GM12878 (cell line): ENCODE measurements around the gene TSPAN5. TPM values are rescaled to one million over a fixed set of nuclear protein-coding genes. Genes with fewer than 3 reads are reported as not detected.
A peak's percentile ranks its signal among the peaks of the same experiment; 100 is the strongest.

ENCODE experiments used
- ATAC-seq: fragments of 200-7000 bp; cut with Tn5 transposase; 3 replicates; pipeline ENCODE4 v1.9.1; 2020; ENCODE audit warnings: mild to moderate bottlenecking, moderate library complexity
- BruUV-seq: library from RNA; stranded (reverse); fragments of 400-500 nt; replicated peaks from 2 replicates; lab custom pipeline; 2021; lab: Mats Ljungman, UMichigan
- CTCF ChIA-PET: fragments of 300-600 bp; sonication (Branson Sonifier 250); formaldehyde crosslinking; extraction: SDS; loops from one replicate; lab custom pipeline; 2021; ENCODE audit warnings: inconsistent platforms; lab: Yijun Ruan, JAX
- POLR2A ChIA-PET: fragments of 350-600 bp; formaldehyde crosslinking; extraction: SDS; loops from one replicate; lab custom pipeline; 2021; ENCODE audit warnings: inconsistent platforms; lab: Charles Lee
- RAD21 ChIA-PET: fragments of 300-600 bp; sonication (Branson Sonifier 250); formaldehyde crosslinking; loops from one replicate; lab custom pipeline; 2023; ENCODE audit warnings: antibody characterized with exemption; ENCODE audit not compliant: unreplicated experiment; lab: Charles Lee
- SMC1A ChIA-PET: fragments of 300-600 bp; sonication (Branson Sonifier 250); formaldehyde crosslinking; loops from one replicate; lab custom pipeline; 2023; ENCODE audit not compliant: unreplicated experiment, uncharacterized antibody; lab: Charles Lee
- DNase-seq: peaks from one replicate; pipeline ENCODE4 v3.0.0-alpha.2; 2011; ENCODE audit warnings: low read depth, low spot score
- FAIRE-seq: peaks from 3 replicates; lab custom pipeline; 2011; peaks lifted over from hg19 to GRCh38; lab: Jason Lieb, UNC
- H2AFZ ChIP-seq: 2 replicates; pipeline ENCODE4 v1.6.0; 2011; ENCODE audit warnings: low read depth, low read length, control low read depth; ENCODE audit not compliant: control insufficient read depth
- H3K27ac ChIP-seq: 2 replicates; pipeline ENCODE4 v1.5.1; 2011; ENCODE audit warnings: control low read depth; ENCODE audit not compliant: control insufficient read depth, insufficient read depth
- H3K27me3 ChIP-seq, 2 experiments: replicated peaks in 1 of 2; 2 replicates each; pipeline versions ENCODE4 v1.6.0 to v1.6.1; 2011; ENCODE audit warnings: low read length in 1 of 2; ENCODE audit not compliant: control insufficient read depth in 2 of 2, insufficient read depth in 2 of 2
- H3K36me3 ChIP-seq, 2 experiments: 2 replicates each; pipeline ENCODE4 v1.5.1; 2011; ENCODE audit warnings: low read length in 1 of 2; ENCODE audit not compliant: control insufficient read depth in 2 of 2, insufficient read depth in 2 of 2
- H3K4me1 ChIP-seq: 2 replicates; pipeline ENCODE4 v1.6.1; 2011; ENCODE audit warnings: mild to moderate bottlenecking, low read length, moderate library complexity, mixed read lengths; ENCODE audit not compliant: control insufficient read depth, insufficient read depth
- H3K4me2 ChIP-seq: 2 replicates; pipeline ENCODE4 v1.6.0; 2011; ENCODE audit warnings: control low read depth; ENCODE audit not compliant: control insufficient read depth, insufficient read depth
- H3K4me3 ChIP-seq: fragments of 200-600 bp; sonication (generic); 2 replicates; pipeline ENCODE4 v1.5.1; 2016
- H3K79me2 ChIP-seq: 2 replicates; pipeline ENCODE4 v1.6.0; 2011; ENCODE audit warnings: low read length; ENCODE audit not compliant: control insufficient read depth, insufficient read depth
- H3K9ac ChIP-seq: 2 replicates; pipeline ENCODE4 v1.8.0; 2011; ENCODE audit warnings: low read length, control low read depth, mixed read lengths; ENCODE audit not compliant: control insufficient read depth, insufficient read depth
- H3K9me3 ChIP-seq: replicated peaks from 3 replicates; pipeline ENCODE4 v1.5.1; 2011; ENCODE audit warnings: mild to moderate bottlenecking, low read length; ENCODE audit not compliant: control insufficient read depth, insufficient read depth
- H4K20me1 ChIP-seq: 2 replicates; pipeline ENCODE4 v1.6.0; 2011; ENCODE audit not compliant: control insufficient read depth, insufficient read depth
- BHLHE40 ChIP-seq, 2 experiments: fragments of 450-650 bp in 1 of 2; IDR thresholded peaks; 2 replicates each; pipeline ENCODE4 v1.6.1; 2011 to 2017; ENCODE audit warnings: low read depth in 2 of 2, borderline replicate concordance in 1 of 2, improper control_type of control experiment in 1 of 2, low read length in 1 of 2, mild to moderate bottlenecking in 1 of 2
- CHD2 ChIP-seq: IDR thresholded peaks from 2 replicates; pipeline ENCODE4 v1.6.1; 2011; ENCODE audit warnings: low read depth, low read length, improper control_type of control experiment, borderline replicate concordance
- CREM ChIP-seq: IDR thresholded peaks from 2 replicates; pipeline ENCODE4 v1.6.1; 2014; ENCODE audit warnings: antibody characterized with exemption, low read depth
- DPF2 ChIP-seq: fragments of 450-650 bp; IDR thresholded peaks from 2 replicates; pipeline ENCODE4 v1.6.1; 2017; ENCODE audit warnings: mild to moderate bottlenecking
- EGR1 ChIP-seq, 2 experiments: IDR thresholded peaks; 1 replicate in 1 of 2; 2 replicates in 1 of 2; pipeline ENCODE4 v1.6.1; 2011 to 2012; ENCODE audit warnings: low read depth in 2 of 2, low read length in 2 of 2, borderline replicate concordance in 1 of 2, mild to moderate bottlenecking in 1 of 2, moderate library complexity in 1 of 2
- ESRRA ChIP-seq: IDR thresholded peaks from 2 replicates; pipeline ENCODE4 v1.6.1; 2012; ENCODE audit warnings: mild to moderate bottlenecking, low read length, improper control_type of control experiment
- GABPA ChIP-seq: IDR thresholded peaks from 2 replicates; pipeline ENCODE4 v1.6.1; 2014; ENCODE audit warnings: antibody characterized with exemption, low read depth, mild to moderate bottlenecking, inconsistent platforms
- HDGF ChIP-seq: fragments of 450-650 bp; IDR thresholded peaks from 2 replicates; pipeline ENCODE4 v1.6.1; 2016; ENCODE audit warnings: antibody characterized with exemption
- IKZF1 ChIP-seq: fragments of 450-650 bp; conservative IDR thresholded peaks from 2 replicates; pipeline ENCODE4 v1.6.1; 2017; ENCODE audit warnings: antibody characterized with exemption, mild to moderate bottlenecking
- KDM1A ChIP-seq: fragments of 200-600 bp; sonication (generic); IDR thresholded peaks from 2 replicates; pipeline ENCODE4 v1.6.1; 2016; ENCODE audit warnings: borderline replicate concordance
- SIN3A ChIP-seq: IDR thresholded peaks from 2 replicates; pipeline ENCODE4 v1.6.1; 2012; ENCODE audit warnings: low read depth, low read length, improper control_type of control experiment
- SMARCA5 ChIP-seq: fragments of 450-650 bp; IDR thresholded peaks from 2 replicates; pipeline ENCODE4 v1.6.1; 2017; ENCODE audit warnings: mild to moderate bottlenecking
- SMC3 ChIP-seq: IDR thresholded peaks from 2 replicates; pipeline ENCODE4 v1.6.1; 2011; ENCODE audit warnings: low read length, improper control_type of control experiment, borderline replicate concordance
- TCF7 ChIP-seq: IDR thresholded peaks from 2 replicates; pipeline ENCODE4 v1.6.1; 2014; ENCODE audit warnings: antibody characterized with exemption, borderline replicate concordance
- ZNF24 ChIP-seq: fragments of 450-650 bp; IDR thresholded peaks from 2 replicates; pipeline ENCODE4 v1.6.1; 2017; ENCODE audit warnings: antibody characterized with exemption, mild to moderate bottlenecking
- ZSCAN29 ChIP-seq: fragments of 450-650 bp; IDR thresholded peaks from 2 replicates; pipeline ENCODE4 v1.6.1; 2017; ENCODE audit warnings: mild to moderate bottlenecking, moderate library complexity
- WGBS: methylation state at CpG from one replicate; pipeline ENCODE4 v1.1.6; 2016; ENCODE audit warnings: low lambda C conversion rate; ENCODE audit not compliant: insufficient replicate concordance, insufficient coverage; ENCODE audit errors: missing lambda C conversion rate; 5-methylcytosine and 5-hydroxymethylcytosine counted together
- in situ Hi-C: fragments of 300-500 bp; cut with MboI; formaldehyde crosslinking; loops from 9 replicates; pipeline ENCODE4 v1.14.3; 2018; ENCODE audit warnings: mixed read lengths
- intact Hi-C: fragments of 100-400 bp; cut with micrococcal nuclease; formaldehyde crosslinking; loops from one replicate; pipeline ENCODE4 v1.14.2; 2022; ENCODE audit not compliant: unreplicated experiment
- polyA plus RNA-seq, 11 experiments: library from polyadenylated mRNA; depleted of rRNA in 4 of 11; unstranded in 6 of 11; stranded (reverse) in 5 of 11; fragments of >200 nt; fragmentation: Nextera tagmentation in 4 of 11; fragmentation: Illumina TruSeq in 1 of 11; extraction: Ambion mirVana in 4 of 11; extraction: Trizol in 1 of 11; gene quantifications; 1 replicate in 1 of 11; 2 replicates in 10 of 11; pipeline versions ENCODE4 v1.2.1 to v1.2.3, GENCODE V29; 2011 to 2016; ENCODE audit warnings: inconsistent platforms in 2 of 11, missing spikeins in 2 of 11, low read depth in 1 of 11
- total RNA-seq, 4 experiments: library from RNA; depleted of rRNA in 3 of 4; stranded (reverse); fragments of >200 nt in 3 of 4; fragmentation: Illumina TruSeq in 1 of 4; extraction: Trizol in 1 of 4; gene quantifications; 2 replicates each; pipeline versions ENCODE4 v1.2.1 to v1.2.3, GENCODE V29; 2013 to 2021
- TF ChIP-seq, protein P1 (sequence below): fragments of 450-650 bp; IDR thresholded peaks from 2 replicates; pipeline ENCODE4 v1.6.1; 2017; ENCODE audit warnings: low read depth, mild to moderate bottlenecking, moderate library complexity

The TSPAN5 gene
- total and polyA plus RNA-seq, 10 of the 15 experiments (the other 5 are each of a cell fraction or from before 2014, with no cell fraction given) = 0.09 to 8.2 (median 0.27) TPM

DNA sequence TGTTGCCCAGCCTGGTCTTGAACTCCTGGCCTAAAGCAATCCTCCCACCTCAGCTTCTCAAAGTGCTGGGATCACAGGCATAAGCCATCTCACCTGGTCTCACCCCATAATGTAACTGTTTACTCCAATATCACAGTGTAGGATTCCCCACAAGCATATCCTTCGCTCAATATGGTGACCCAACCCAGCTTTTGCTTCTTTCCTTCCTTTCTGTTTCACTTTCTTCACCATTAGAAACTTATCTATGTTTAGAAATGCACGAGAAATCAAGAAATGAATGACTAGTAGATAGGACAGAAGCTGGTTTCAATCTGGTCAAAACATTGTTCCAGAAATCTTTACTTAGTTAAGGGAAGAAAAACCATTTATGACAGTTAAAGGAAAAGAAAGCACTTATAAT, 18.9 kb downstream of the TSPAN5 start:
- Histone ChIP-seq H4K20me1 (no peaks in the 10 kb centered on the region), H3K4me1 (no peaks in the 10 kb centered on the region), H3K9me3 (no peaks in the 10 kb centered on the region), H3K4me2 (peak overlapping the region; percentile 38; the same call in 1 of the 2 replicates), H2AFZ (peak overlapping the region; percentile 48), H3K79me2 (no peaks in the 10 kb centered on the region), H3K27ac (no peak overlapping the region), H3K4me3 (no peak overlapping the region), H3K36me3 (no peaks in the 10 kb centered on the region), H3K27me3 (no peaks in the 10 kb centered on the region), H3K9ac (no peak overlapping the region)
- TF ChIP-seq IKZF1 (no peak), SMARCA5 (no peak), DPF2 (no peak), CREM (no peak), TCF7 (no peak), KDM1A (no peak)
- ChIA-PET SMC1A (interaction anchor here (0.6 to 1.2 kb wide), 6 partner anchors 9 to 172 kb away, joined by 3 to 9 read pairs (median 4); no protein-coding TSS in a partner anchor), POLR2A (interaction anchor here (0.6 to 0.9 kb wide), 4 partner anchors 24 to 172 kb away, joined by 3 to 4 read pairs (median 4); no protein-coding TSS in a partner anchor), RAD21 (interaction anchor here (0.6 to 1.5 kb wide), 4 partner anchors 19 to 172 kb away, joined by 3 to 4 read pairs (median 4); partner anchors contain the start of gene TSPAN5), CTCF (interaction anchor here (0.6 to 1.1 kb wide), 5 partner anchors 15 to 1548 kb away, joined by 3 to 5 read pairs (median 3); partner anchors contain the start of gene TSPAN5)
- in situ Hi-C loops = no loop called here
- no TSS peak for BruUV-seq
- FAIRE-seq (peak; percentile 83), DNase-seq (peak; percentile 20), ATAC-seq (peak; percentile 84)
- WGBS = 0% methylated on average over 2 of the region's 2 CpGs
- intact Hi-C loops = no loop called here

DNA sequence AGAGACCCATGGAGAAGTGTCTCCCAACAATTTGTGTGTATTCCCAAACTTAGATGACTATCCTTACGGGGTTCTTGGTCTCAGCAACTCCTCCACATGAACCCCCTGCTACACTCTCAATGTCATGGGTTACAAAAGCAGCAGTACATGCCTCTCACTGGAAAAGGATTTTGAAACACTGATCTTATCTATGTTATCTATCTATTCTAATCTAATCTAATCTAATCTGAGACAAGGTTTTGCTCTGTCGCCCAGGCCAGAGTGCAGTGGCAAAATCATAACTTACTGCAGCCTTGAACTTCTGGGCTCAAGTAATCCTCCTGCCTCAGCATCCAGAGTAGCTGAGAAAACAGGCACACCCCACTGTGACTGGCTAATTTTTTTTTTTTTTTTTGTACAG, 19.3 kb downstream of the TSPAN5 start:
- H3K79me2 ChIP-seq = no peaks in the 10 kb centered on the region
- H3K27ac ChIP-seq = no peak overlapping the region
- POLR2A ChIA-PET = interaction anchor here (0.6 to 0.9 kb wide), 4 partner anchors 25 to 171 kb away, joined by 3 to 4 read pairs (median 4); no protein-coding TSS in a partner anchor
- DNase-seq = no peak
- H3K4me2 ChIP-seq = no peak overlapping the region
- H4K20me1 ChIP-seq = no peaks in the 10 kb centered on the region
- H3K27me3 ChIP-seq = no peaks in the 10 kb centered on the region
- no peak for TF ChIP-seq EGR1 (IDR thresholded peaks at IDR 0.05; ENCODE audit: borderline replicate concordance in 1 of 2, low read depth in 2 of 2, low read length in 2 of 2)
- TF ChIP-seq BHLHE40 (IDR thresholded peaks at IDR 0.05; ENCODE audit: borderline replicate concordance in 1 of 2, low read depth in 2 of 2, low read length in 1 of 2) = no peak
- no peak for TF ChIP-seq GABPA
- no peak for TF ChIP-seq CHD2
- TF ChIP-seq ESRRA = no peak
- TF ChIP-seq ZSCAN29 = no peak
- no peak for TF ChIP-seq SMC3
- TF ChIP-seq HDGF = no peak
- no peak for TF ChIP-seq SMARCA5
- TF ChIP-seq SIN3A = no peak
- TF ChIP-seq, protein P1, sequence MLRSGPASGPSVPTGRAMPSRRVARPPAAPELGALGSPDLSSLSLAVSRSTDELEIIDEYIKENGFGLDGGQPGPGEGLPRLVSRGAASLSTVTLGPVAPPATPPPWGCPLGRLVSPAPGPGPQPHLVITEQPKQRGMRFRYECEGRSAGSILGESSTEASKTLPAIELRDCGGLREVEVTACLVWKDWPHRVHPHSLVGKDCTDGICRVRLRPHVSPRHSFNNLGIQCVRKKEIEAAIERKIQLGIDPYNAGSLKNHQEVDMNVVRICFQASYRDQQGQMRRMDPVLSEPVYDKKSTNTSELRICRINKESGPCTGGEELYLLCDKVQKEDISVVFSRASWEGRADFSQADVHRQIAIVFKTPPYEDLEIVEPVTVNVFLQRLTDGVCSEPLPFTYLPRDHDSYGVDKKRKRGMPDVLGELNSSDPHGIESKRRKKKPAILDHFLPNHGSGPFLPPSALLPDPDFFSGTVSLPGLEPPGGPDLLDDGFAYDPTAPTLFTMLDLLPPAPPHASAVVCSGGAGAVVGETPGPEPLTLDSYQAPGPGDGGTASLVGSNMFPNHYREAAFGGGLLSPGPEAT = no peak
- TF ChIP-seq ZNF24 = no peak
- no peaks in the 10 kb centered on the region for H3K9me3 ChIP-seq
- no TSS peak for BruUV-seq
- H2AFZ ChIP-seq = peak overlapping the region; percentile 48
- 98% methylated on average over 2 of the region's 2 CpGs for WGBS
- H3K36me3 ChIP-seq = no peaks in the 10 kb centered on the region
- RAD21 ChIA-PET = interaction anchor here (0.6 to 1.5 kb wide), 6 partner anchors 19 to 171 kb away, joined by 3 to 4 read pairs (median 3); partner anchors contain the start of gene TSPAN5
- in situ Hi-C loops = no loop called here
- no peak overlapping the region for H3K4me3 ChIP-seq
- CTCF ChIA-PET = interaction anchor here (0.6 to 1.1 kb wide), 3 partner anchors 15 to 1548 kb away, joined by 3 read pairs; no protein-coding TSS in a partner anchor
- intact Hi-C loops = no loop called here
- H3K9ac ChIP-seq = no peak overlapping the region
- peak; percentile 24; the same call in 2 of the 3 replicates for ATAC-seq
- FAIRE-seq = peak; percentile 49
- SMC1A ChIA-PET = interaction anchor here (0.6 to 1.2 kb wide), 5 partner anchors 9 to 172 kb away, joined by 3 to 9 read pairs (median 3); no protein-coding TSS in a partner anchor
- no peaks in the 10 kb centered on the region for H3K4me1 ChIP-seq
